GM12878 (cell line): ENCODE measurements around the gene WWC2.

Experiments used
- BACH1 ChIP-seq: fragments of 450-650 bp; IDR thresholded peaks from 2 replicates; pipeline ENCODE4 v1.6.1; 2017; ENCODE audit warnings: mild to moderate bottlenecking, borderline replicate concordance
- CEBPZ ChIP-seq: fragments of 150-350 bp; IDR thresholded peaks from 2 replicates; pipeline ENCODE4 v1.6.1; 2016; ENCODE audit warnings: low read depth, low read length
- CHD4 ChIP-seq: fragments of 200-600 bp; sonication (generic); IDR thresholded peaks from 2 replicates; pipeline ENCODE4 v1.6.1; 2016; ENCODE audit warnings: mild to moderate bottlenecking
- CTCF ChIP-seq, 3 experiments: IDR thresholded peaks in 2 of 3; conservative IDR thresholded peaks in 1 of 3; 2 replicates each; pipeline ENCODE4 v1.5.1; 2011; ENCODE audit warnings: low read depth in 3 of 3, low read length in 3 of 3, mild to moderate bottlenecking in 3 of 3, control low read depth in 2 of 3, moderate library complexity in 2 of 3, inconsistent platforms in 1 of 3, mixed read lengths in 1 of 3; ENCODE audit not compliant: control insufficient read depth in 2 of 3, insufficient read depth in 1 of 3; ENCODE audit errors: extremely low read depth in 1 of 3
- FOXM1 ChIP-seq: IDR thresholded peaks from 2 replicates; pipeline ENCODE4 v1.6.1; 2012; ENCODE audit warnings: low read depth, mild to moderate bottlenecking, inconsistent platforms, low read length, moderate library complexity
- HDAC2 ChIP-seq: fragments of 200-600 bp; sonication (generic); IDR thresholded peaks from 2 replicates; pipeline ENCODE4 v1.6.1; 2017
- IKZF1 ChIP-seq: fragments of 450-650 bp; conservative IDR thresholded peaks from 2 replicates; pipeline ENCODE4 v1.6.1; 2017; ENCODE audit warnings: antibody characterized with exemption, mild to moderate bottlenecking
- POLR2A ChIP-seq: IDR thresholded peaks from 2 replicates; pipeline ENCODE4 v1.6.1; 2011; ENCODE audit warnings: low read depth, mild to moderate bottlenecking, low read length
- SMAD1 ChIP-seq: fragments of 450-650 bp; IDR thresholded peaks from 2 replicates; pipeline ENCODE4 v1.6.1; 2018; ENCODE audit warnings: mild to moderate bottlenecking, low read depth; ENCODE audit not compliant: partially characterized antibody
- ZNF274 ChIP-seq: IDR thresholded peaks from one replicate; pipeline ENCODE4 v1.8.0; 2011; ENCODE audit not compliant: insufficient read length, insufficient read depth

- TF ChIP-seq CTCF (IDR thresholded peaks at IDR 0.05 in 2 of 3, conservative IDR thresholded peaks at IDR 0.05 in 1 of 3; ENCODE audit: control insufficient read depth in 2 of 3, extremely low read depth in 1 of 3, insufficient read depth in 1 of 3, low read depth in 3 of 3, low read length in 3 of 3) (no peak), BACH1 (no peak), SMAD1 (no peak), IKZF1 (no peak), POLR2A (no peak), CEBPZ (no peak), CHD4 (no peak), HDAC2 (no peak), FOXM1 (no peak), ZNF274 (no peak)
These were observed 27.8 kb upstream of the WWC2 start for GRCh38 chr4:183071222-183071621.
